ENCODE results near the gene REXO1.

The REXO1 gene

GRCh38 chr19:1854542-1855039, 6.3 kb upstream of the REXO1 start:
- peak in 1 of 2 experiments; percentile 81 for DNase-seq (ENCODE audit: low read depth in 1 of 2, low spot score in 1 of 2)
- in situ Hi-C loops (cut with HindIII; ENCODE audit: low pct_unique_long_range_greater_than_20kb, low sequenced_read_pairs): no loop called here
- no peak for TF ChIP-seq JUND (IDR thresholded peaks at IDR 0.05; ENCODE audit: low read depth)

GRCh38 chr19:1854039-1854541, 5.8 kb upstream of the REXO1 start:
- TF ChIP-seq JUND (IDR thresholded peaks at IDR 0.05; ENCODE audit: low read depth): no peak
- DNase-seq (ENCODE audit: low read depth in 1 of 2, low spot score in 1 of 2): no peak
- in situ Hi-C loops (cut with HindIII; ENCODE audit: low pct_unique_long_range_greater_than_20kb, low sequenced_read_pairs): no loop called here

GRCh38 chr19:1853295-1854038, 5.2 kb upstream of the REXO1 start:
- in situ Hi-C loops (cut with HindIII; ENCODE audit: low pct_unique_long_range_greater_than_20kb, low sequenced_read_pairs): no loop called here
- peak; percentile 82 to 90 for DNase-seq (ENCODE audit: low read depth in 1 of 2, low spot score in 1 of 2)
- TF ChIP-seq JUND (IDR thresholded peaks at IDR 0.05; ENCODE audit: low read depth): no peak

- no peak for TF ChIP-seq JUND (IDR thresholded peaks at IDR 0.05; ENCODE audit: low read depth)
- in situ Hi-C loops (cut with HindIII; ENCODE audit: low pct_unique_long_range_greater_than_20kb, low sequenced_read_pairs): no loop called here
Measured at GRCh38 chr19:1852581-1853128, 4.4 kb upstream of the REXO1 start.

GRCh38 chr19:1851654-1852580, 3.6 kb upstream of the REXO1 start:
- no peak for TF ChIP-seq JUND (IDR thresholded peaks at IDR 0.05; ENCODE audit: low read depth)
- no peak for DNase-seq (ENCODE audit: low read depth in 1 of 2, low spot score in 1 of 2)
- in situ Hi-C loops (cut with HindIII; ENCODE audit: low pct_unique_long_range_greater_than_20kb, low sequenced_read_pairs): no loop called here

More at GRCh38 chr19:1852581-1853128, 4.4 kb upstream of the REXO1 start:
- DNase-seq (ENCODE audit: low read depth in 1 of 2, low spot score in 1 of 2): no peak

DNA sequence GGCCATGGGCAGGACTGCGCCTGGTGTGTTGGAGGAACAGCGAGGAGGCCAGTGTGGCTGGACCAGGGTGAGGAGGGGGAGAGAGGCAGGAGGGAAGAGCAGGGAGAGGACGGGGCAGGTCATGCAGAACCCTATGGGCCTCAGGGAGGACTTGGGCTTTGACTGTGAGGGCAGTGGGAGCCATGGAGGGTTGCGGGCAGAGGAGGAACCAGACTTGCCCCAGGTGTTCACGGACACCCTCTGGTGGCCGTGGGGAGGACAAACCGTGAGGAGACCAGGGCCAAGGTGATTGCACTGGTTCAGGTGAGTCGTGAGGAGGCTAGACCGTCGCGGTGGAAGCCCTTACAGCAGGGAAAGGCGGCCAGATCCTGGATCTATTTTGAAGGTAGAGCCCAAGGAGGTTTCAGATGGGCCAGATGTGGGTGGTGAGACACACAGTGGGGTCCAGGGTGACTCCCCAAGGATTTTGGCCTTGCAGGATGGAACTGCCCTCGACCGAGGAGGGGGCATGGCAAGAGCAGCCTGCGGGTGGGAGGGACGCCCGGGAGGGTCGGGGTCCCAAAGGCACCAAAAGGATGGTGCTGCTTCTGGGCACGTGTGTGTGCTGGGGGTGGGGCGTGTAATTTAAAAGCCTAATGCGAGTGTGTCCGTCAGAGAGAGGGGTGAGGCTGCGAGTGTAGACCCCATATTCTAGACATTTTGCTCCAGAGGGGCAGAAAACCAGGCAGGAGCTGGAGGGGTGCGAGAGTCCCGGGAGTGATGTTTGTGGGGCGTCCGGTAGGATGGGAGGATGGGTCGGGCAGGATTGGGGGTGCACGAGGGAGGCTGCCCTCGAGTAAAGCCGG, 2.7 kb upstream of the REXO1 start:
- TF ChIP-seq JUND (IDR thresholded peaks at IDR 0.05; ENCODE audit: low read depth): no peak
- in situ Hi-C loops (cut with HindIII; ENCODE audit: low pct_unique_long_range_greater_than_20kb, low sequenced_read_pairs): no loop called here
- DNase-seq (ENCODE audit: low read depth in 1 of 2, low spot score in 1 of 2): no peak

DNA sequence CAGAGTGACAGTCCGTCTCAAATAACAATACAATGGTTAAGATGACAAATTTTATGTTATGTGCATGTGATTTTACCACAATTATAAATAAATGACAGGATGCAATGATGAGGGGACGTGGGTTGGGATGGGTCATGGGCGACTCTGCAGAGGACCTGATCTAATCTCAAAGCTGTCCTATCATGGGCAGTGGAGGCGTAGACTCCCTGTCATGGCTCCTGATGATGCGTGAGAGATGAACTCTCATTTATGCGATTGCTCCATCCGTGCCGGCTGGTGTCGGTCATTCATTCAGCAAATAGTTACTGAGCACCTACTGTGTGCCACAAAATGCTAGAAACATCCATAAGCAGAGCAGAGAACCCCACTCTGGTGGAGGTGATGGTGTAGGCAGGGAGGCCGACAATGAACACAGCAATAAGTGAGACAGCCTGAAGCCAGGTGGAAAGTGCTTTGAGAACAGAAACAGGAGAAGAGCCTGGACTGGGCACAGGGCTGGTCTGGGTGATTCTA, 1.7 kb upstream of the REXO1 start:
- TF ChIP-seq JUND (IDR thresholded peaks at IDR 0.05; ENCODE audit: low read depth): no peak
- in situ Hi-C loops (cut with HindIII; ENCODE audit: low pct_unique_long_range_greater_than_20kb, low sequenced_read_pairs): no loop called here
- DNase-seq (ENCODE audit: low read depth in 1 of 2, low spot score in 1 of 2): no peak

DNA sequence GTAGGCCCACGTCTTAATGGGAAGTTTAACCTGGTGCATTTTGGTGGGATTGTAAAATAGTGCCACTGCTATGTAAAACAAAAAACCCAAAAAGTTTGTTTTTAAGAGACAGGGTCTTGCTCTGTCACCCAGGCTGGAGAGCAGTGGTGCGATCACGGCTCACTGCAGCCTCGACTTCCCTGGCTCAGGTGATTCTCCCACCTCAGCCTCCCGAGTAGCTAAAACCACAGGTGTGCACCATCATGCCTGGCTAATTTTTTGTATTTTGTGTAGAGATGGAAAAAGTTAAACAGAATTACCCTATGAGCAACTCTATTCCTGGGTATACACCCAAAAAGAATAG, 820 bp upstream of the REXO1 start:
- TF ChIP-seq JUND (IDR thresholded peaks at IDR 0.05; ENCODE audit: low read depth): no peak
- DNase-seq (ENCODE audit: low read depth in 1 of 2, low spot score in 1 of 2): no peak
- in situ Hi-C loops (cut with HindIII; ENCODE audit: low pct_unique_long_range_greater_than_20kb, low sequenced_read_pairs): no loop called here

- no peak for TF ChIP-seq JUND (IDR thresholded peaks at IDR 0.05; ENCODE audit: low read depth)
- in situ Hi-C loops (cut with HindIII; ENCODE audit: low pct_unique_long_range_greater_than_20kb, low sequenced_read_pairs): no loop called here
Measured at GRCh38 chr19:1847684-1848398, 442 bp downstream of the REXO1 start.

GRCh38 chr19:1847348-1847683, 967 bp downstream of the REXO1 start:
- no peak for DNase-seq (ENCODE audit: low read depth in 1 of 2, low spot score in 1 of 2)
- TF ChIP-seq JUND (IDR thresholded peaks at IDR 0.05; ENCODE audit: low read depth): no peak
- in situ Hi-C loops (cut with HindIII; ENCODE audit: low pct_unique_long_range_greater_than_20kb, low sequenced_read_pairs): no loop called here

More at GRCh38 chr19:1847684-1848398, 442 bp downstream of the REXO1 start:
- no peak for DNase-seq (ENCODE audit: low read depth in 1 of 2, low spot score in 1 of 2)

DNA sequence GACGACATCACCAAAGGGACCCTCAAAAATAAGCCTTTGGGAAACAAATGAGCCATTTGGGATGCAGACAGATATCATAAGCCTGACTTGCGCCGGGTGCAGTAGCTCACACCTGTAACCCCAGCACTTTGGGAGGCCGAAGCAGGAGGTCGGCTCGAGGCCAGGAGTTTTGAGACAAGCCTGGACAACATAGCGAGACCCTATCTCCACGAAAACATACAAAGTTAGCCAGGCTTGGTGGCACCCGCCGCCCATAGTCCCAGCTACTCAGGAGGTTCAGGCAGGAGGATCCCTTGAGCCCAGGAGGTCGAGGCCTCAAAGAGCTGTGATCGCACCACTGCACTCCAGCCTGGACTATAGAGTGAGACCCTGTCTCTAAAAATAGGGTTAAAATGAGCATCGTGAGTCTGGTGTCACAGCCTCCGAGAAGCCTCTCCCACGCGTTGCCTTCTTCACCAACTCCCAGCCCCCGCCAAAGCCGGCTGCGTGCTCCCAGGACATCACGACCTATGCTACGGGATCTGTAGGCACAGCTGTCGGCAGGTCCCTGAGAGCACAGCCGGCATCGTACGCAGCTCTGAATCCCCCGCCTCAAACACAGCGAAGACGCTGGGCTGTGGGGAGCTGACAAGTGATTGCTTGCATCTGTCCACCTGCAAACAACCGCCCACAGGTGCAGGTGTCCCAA, 1.6 kb downstream of the REXO1 start:
- no peak for DNase-seq (ENCODE audit: low read depth in 1 of 2, low spot score in 1 of 2)
- in situ Hi-C loops (cut with HindIII; ENCODE audit: low pct_unique_long_range_greater_than_20kb, low sequenced_read_pairs): no loop called here
- TF ChIP-seq JUND (IDR thresholded peaks at IDR 0.05; ENCODE audit: low read depth): no peak

Data from T47D (cell line).